Nephron (organoid): ENCODE data around the gene GPC5.

Experiments
- H3K27ac Mint-ChIP-seq, 3 experiments: 2 replicates each; pipeline ENCODE4 v1.8.0; 2020; ENCODE audit warnings: mixed read lengths in 3 of 3, mild to moderate bottlenecking in 2 of 3, moderate library complexity in 1 of 3
- H3K27me3 Mint-ChIP-seq: 2 replicates; pipeline ENCODE4 v1.8.0; 2021; ENCODE audit warnings: low read depth, mild to moderate bottlenecking, moderate library complexity, mixed read lengths
- H3K36me3 Mint-ChIP-seq: 2 replicates; pipeline ENCODE4 v1.8.0; 2020; ENCODE audit warnings: low read depth, mixed read lengths
- H3K4me1 Mint-ChIP-seq: 2 replicates; pipeline ENCODE4 v1.8.0; 2020; ENCODE audit warnings: mixed read lengths
- H3K4me3 Mint-ChIP-seq, 3 experiments: 2 replicates each; pipeline ENCODE4 v1.8.0; 2020; ENCODE audit warnings: mild to moderate bottlenecking in 3 of 3, mixed read lengths in 3 of 3, moderate library complexity in 2 of 3
- H3K9me3 Mint-ChIP-seq: 2 replicates; pipeline ENCODE4 v1.8.0; 2020; ENCODE audit warnings: mixed read lengths
- CTCF ChIP-seq, 3 experiments: fragments of 200-600 bp; sonication (generic); IDR thresholded peaks; one replicate each; pipeline ENCODE4 v1.5.0; 2021; ENCODE audit warnings: antibody characterized with exemption in 3 of 3; ENCODE audit not compliant: unreplicated experiment in 3 of 3

Gene GPC5

DNA sequence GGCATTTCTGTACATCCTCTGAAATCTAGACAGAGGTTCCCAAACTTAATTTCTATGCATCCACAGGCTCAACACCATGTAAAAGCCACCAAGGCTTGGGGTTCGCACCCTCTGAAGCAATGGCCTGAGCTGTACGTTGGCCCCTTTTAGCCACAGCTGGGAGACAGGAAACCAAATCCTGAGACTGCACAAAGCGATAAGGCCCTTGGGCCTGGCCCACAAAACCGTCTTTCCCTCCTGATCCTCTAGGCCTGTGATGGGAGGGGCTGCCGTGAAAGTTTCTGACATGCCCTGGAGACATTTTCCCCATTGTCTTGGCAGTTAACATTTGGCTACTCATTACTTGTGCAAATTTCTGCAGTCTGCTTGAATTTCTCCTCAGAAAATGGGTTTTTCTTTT, 766.4 kb downstream of the GPC5 start:
- Mint-ChIP-seq H3K4me1 (no peaks in the 10 kb centered on the region), H3K27me3 (no peaks in the 10 kb centered on the region), H3K9me3 (no peaks in the 10 kb centered on the region), H3K36me3 (no peaks in the 10 kb centered on the region), H3K4me3 (no peak overlapping the region), H3K27ac (no peak overlapping the region)
- no peak for TF ChIP-seq CTCF (IDR thresholded peaks at IDR 0.05; ENCODE audit: unreplicated experiment in 3 of 3)

- no peaks in the 10 kb centered on the region for H3K9me3 Mint-ChIP-seq
- H3K4me1 Mint-ChIP-seq = no peaks in the 10 kb centered on the region
- no peak overlapping the region for H3K27ac Mint-ChIP-seq
- H3K4me3 Mint-ChIP-seq = no peak overlapping the region
- TF ChIP-seq CTCF (IDR thresholded peaks at IDR 0.05; ENCODE audit: unreplicated experiment in 3 of 3) = no peak
- no peaks in the 10 kb centered on the region for H3K27me3 Mint-ChIP-seq
- no peaks in the 10 kb centered on the region for H3K36me3 Mint-ChIP-seq
Measured at GRCh38 chr13:92172191-92172590, 773.8 kb downstream of the GPC5 start.

DNA sequence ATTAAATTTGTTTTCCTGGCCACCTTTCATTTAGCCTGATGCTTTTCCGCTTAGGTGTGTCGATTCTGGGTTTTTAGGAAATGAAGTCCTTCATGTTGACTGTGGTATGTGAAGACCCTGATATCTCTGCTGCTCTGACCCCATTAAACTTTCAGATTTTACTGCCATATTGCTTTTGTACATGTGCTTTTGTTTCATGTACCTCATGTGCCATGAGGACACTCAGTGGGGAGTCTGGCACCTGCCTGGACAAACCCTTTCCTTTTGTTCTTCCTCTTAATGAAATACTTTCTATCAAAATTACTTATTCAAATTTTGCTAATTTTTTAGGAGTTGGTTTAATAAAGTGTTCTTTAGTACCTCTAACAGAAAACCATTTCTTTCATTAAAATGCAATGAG, 774.8 kb downstream of the GPC5 start:
- no peak overlapping the region for H3K4me3 Mint-ChIP-seq
- no peak for TF ChIP-seq CTCF (IDR thresholded peaks at IDR 0.05; ENCODE audit: unreplicated experiment in 3 of 3)
- H3K9me3 Mint-ChIP-seq = no peaks in the 10 kb centered on the region
- H3K4me1 Mint-ChIP-seq = no peaks in the 10 kb centered on the region
- H3K27ac Mint-ChIP-seq = no peak overlapping the region
- no peaks in the 10 kb centered on the region for H3K36me3 Mint-ChIP-seq
- H3K27me3 Mint-ChIP-seq = no peaks in the 10 kb centered on the region

DNA sequence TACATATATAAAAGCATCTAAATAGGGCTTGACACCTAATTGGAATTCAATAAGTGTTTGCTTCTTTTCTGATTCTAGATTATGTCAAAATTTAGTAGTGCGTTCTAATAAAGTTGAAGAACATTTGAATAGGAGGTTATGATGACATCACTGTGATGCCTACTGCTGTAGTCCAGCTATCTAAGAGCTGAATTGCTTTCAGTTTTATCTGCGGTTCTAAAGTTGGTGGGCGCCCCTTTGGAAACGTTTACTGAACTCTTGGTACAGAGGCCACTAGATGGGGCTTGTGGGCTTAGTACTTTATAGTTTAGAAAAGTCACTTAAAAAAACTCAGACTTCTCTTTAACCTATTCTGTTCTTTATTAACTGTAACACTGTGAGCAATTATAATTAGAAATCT, 776.9 kb downstream of the GPC5 start:
- Mint-ChIP-seq H3K27me3 (no peaks in the 10 kb centered on the region), H3K36me3 (no peaks in the 10 kb centered on the region), H3K27ac (peak overlapping the region in 1 of 3 experiments; percentile 57), H3K4me3 (no peak overlapping the region), H3K9me3 (no peaks in the 10 kb centered on the region), H3K4me1 (no peaks in the 10 kb centered on the region)
- TF ChIP-seq CTCF (IDR thresholded peaks at IDR 0.05; ENCODE audit: unreplicated experiment in 3 of 3) = peak; percentile 52 to 59 (median 54)

- Mint-ChIP-seq H3K4me3 (no peak overlapping the region), H3K27ac (no peak overlapping the region), H3K9me3 (no peaks in the 10 kb centered on the region), H3K4me1 (no peaks in the 10 kb centered on the region), H3K27me3 (no peaks in the 10 kb centered on the region), H3K36me3 (no peaks in the 10 kb centered on the region)
- no peak for TF ChIP-seq CTCF (IDR thresholded peaks at IDR 0.05; ENCODE audit: unreplicated experiment in 3 of 3)
Measured at GRCh38 chr13:92177966-92178365, 779.5 kb downstream of the GPC5 start.

DNA sequence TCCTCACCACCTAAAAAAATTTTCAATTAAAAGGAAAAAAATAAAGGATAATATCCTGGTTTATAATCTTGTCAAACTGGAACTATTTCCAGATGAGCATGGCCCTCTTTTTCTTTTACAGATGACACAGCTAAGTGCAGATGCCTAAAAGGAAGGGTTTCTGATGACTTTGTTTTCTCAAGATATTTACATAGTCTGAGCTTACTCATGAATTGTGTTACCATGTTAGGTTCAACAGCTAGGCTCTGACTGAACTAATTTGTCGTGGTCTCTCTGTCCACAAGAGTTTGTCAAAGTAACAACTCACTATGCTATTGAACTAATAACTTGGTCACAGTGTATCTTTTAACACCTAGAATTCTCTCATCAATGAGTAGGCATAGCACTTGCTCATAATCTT, 780.8 kb downstream of the GPC5 start:
- no peak for TF ChIP-seq CTCF (IDR thresholded peaks at IDR 0.05; ENCODE audit: unreplicated experiment in 3 of 3)
- Mint-ChIP-seq H3K27ac (no peak overlapping the region), H3K4me1 (no peaks in the 10 kb centered on the region), H3K4me3 (no peak overlapping the region), H3K27me3 (no peaks in the 10 kb centered on the region), H3K9me3 (no peaks in the 10 kb centered on the region), H3K36me3 (no peaks in the 10 kb centered on the region)
